ENCODE results near the gene SLC22A31. TPM values are rescaled to one million over a fixed set of nuclear protein-coding genes. Genes with fewer than 3 reads are reported as not detected.

Gene SLC22A31
- total RNA-seq, 1 donor from 2014 or later, result not detected

GRCh38 chr16:89217388-89218191 is 17.3 kb upstream of the SLC22A31 start, which contains the start of gene ZNF778:
Gene ZNF778, plus strand, starts transcription at chr16:89217703. Its CDS starts 3,425 bp downstream, at chr16:89221128.
- DNase-seq (ENCODE audit: low spot score in 2 of 2), result peak; percentile 97
- FAIRE-seq, result no peak

GRCh38 chr16:89217138-89217387 is 16.7 kb upstream of the SLC22A31 start:
- FAIRE-seq (no peak), DNase-seq (ENCODE audit: low spot score in 2 of 2) (no peak)

GRCh38 chr16:89216315-89217137 is 16.2 kb upstream of the SLC22A31 start:
- FAIRE-seq (no peak), DNase-seq (ENCODE audit: low spot score in 2 of 2) (peak; percentile 74 to 80)

GRCh38 chr16:89210904-89211515 is 10.7 kb upstream of the SLC22A31 start:
- no peak for FAIRE-seq
- DNase-seq (ENCODE audit: low spot score in 2 of 2), result no peak

GRCh38 chr16:89210165-89210903 is 10.0 kb upstream of the SLC22A31 start:
- no peak for FAIRE-seq

GRCh38 chr16:89209522-89210044 is 9.2 kb upstream of the SLC22A31 start:
- no peak for DNase-seq (ENCODE audit: low spot score in 2 of 2)

More at GRCh38 chr16:89210165-89210903, 10.0 kb upstream of the SLC22A31 start:
- DNase-seq (ENCODE audit: low spot score in 2 of 2), result no peak

GRCh38 chr16:89207993-89208392 is 7.7 kb upstream of the SLC22A31 start:
- DNase-seq (ENCODE audit: low spot score in 2 of 2), result no peak
- no peak for FAIRE-seq

More at GRCh38 chr16:89209522-89210044, 9.2 kb upstream of the SLC22A31 start:
- no peak for FAIRE-seq

- FAIRE-seq (no peak), DNase-seq (ENCODE audit: low spot score in 2 of 2) (no peak)
Observed at GRCh38 chr16:89202422-89203215, 2.3 kb upstream of the SLC22A31 start.

GRCh38 chr16:89201439-89202377 is 1.4 kb upstream of the SLC22A31 start:
- peak; percentile 63 to 80 for DNase-seq (ENCODE audit: low spot score in 2 of 2)
- FAIRE-seq, result no peak

- no peak for FAIRE-seq
- DNase-seq (ENCODE audit: low spot score in 2 of 2), result no peak
Observed at GRCh38 chr16:89200850-89201411, 594 bp upstream of the SLC22A31 start.

GRCh38 chr16:89199241-89200123 is 855 bp downstream of the SLC22A31 start:
- no peak for DNase-seq (ENCODE audit: low spot score in 2 of 2)
- FAIRE-seq, result no peak

- no peak for FAIRE-seq
- no peak for DNase-seq (ENCODE audit: low spot score in 2 of 2)
Observed at GRCh38 chr16:89198417-89199240, 1.7 kb downstream of the SLC22A31 start.

GRCh38 chr16:89197633-89198416 is 2.5 kb downstream of the SLC22A31 start:
- FAIRE-seq (no peak), DNase-seq (ENCODE audit: low spot score in 2 of 2) (no peak)

- no peak for FAIRE-seq
- DNase-seq (ENCODE audit: low spot score in 2 of 2), result no peak
Observed at GRCh38 chr16:89197033-89197632, 3.2 kb downstream of the SLC22A31 start.
